ENCODE measurements around the gene PSMB2.

Gene PSMB2

GRCh38 chr1:35600593-35600992 lies 40.7 kb downstream of the PSMB2 start:
- H3K27ac Mint-ChIP-seq (ENCODE audit: low read depth) = peak overlapping the region; percentile 11
- peaks cover 13% of the 10 kb centered on the region for H3K4me1 Mint-ChIP-seq
- ATAC-seq (replicated peaks; ENCODE audit: extremely low read depth, poor library complexity, severe bottlenecking) (no peak), DNase-seq (ENCODE audit: low spot score in 2 of 2) (no peak)
- no peaks in the 10 kb centered on the region for H3K27me3 Mint-ChIP-seq
- H3K4me3 Mint-ChIP-seq = no peak overlapping the region
- no peaks in the 10 kb centered on the region for H3K9me3 Mint-ChIP-seq
- peaks cover 37% of the 10 kb centered on the region for H3K36me3 Mint-ChIP-seq (ENCODE audit: insufficient read depth)

DNA sequence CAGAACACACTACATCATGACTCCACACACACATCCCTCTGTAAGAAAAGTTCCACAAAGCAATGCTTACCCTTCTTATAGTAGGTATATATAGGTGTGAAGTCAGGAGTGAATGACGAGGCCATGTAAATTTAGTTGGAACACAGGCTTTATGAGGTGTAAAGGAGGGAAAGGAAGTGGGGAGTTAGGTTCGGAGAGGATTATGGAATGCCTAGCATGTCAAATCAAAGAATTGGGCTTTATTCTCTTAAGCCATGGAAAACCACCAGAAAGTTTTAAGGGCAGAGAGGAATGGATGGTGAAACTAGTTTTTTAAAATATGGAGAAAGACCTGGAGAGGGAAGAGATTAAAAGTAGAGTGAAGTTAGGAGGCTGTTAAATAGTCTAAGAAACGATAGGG lies 41.9 kb downstream of the PSMB2 start:
- H3K27me3 Mint-ChIP-seq = no peaks in the 10 kb centered on the region
- peaks cover 28% of the 10 kb centered on the region for H3K36me3 Mint-ChIP-seq (ENCODE audit: insufficient read depth)
- ATAC-seq (replicated peaks; ENCODE audit: extremely low read depth, poor library complexity, severe bottlenecking) = no peak
- H3K4me3 Mint-ChIP-seq = no peak overlapping the region
- no peak overlapping the region for H3K27ac Mint-ChIP-seq (ENCODE audit: low read depth)
- H3K9me3 Mint-ChIP-seq = no peaks in the 10 kb centered on the region
- no peak for DNase-seq (ENCODE audit: low spot score in 2 of 2)
- H3K4me1 Mint-ChIP-seq = peaks cover 8% of the 10 kb centered on the region

GRCh38 chr1:35598895-35599294 lies 42.4 kb downstream of the PSMB2 start:
- Mint-ChIP-seq H3K36me3 (ENCODE audit: insufficient read depth) (peaks cover 24% of the 10 kb centered on the region), H3K27ac (ENCODE audit: low read depth) (no peak overlapping the region), H3K9me3 (no peaks in the 10 kb centered on the region), H3K4me3 (no peak overlapping the region), H3K27me3 (no peaks in the 10 kb centered on the region), H3K4me1 (peaks cover 8% of the 10 kb centered on the region)
- no peak for ATAC-seq (replicated peaks; ENCODE audit: extremely low read depth, poor library complexity, severe bottlenecking)
- DNase-seq (ENCODE audit: low spot score in 2 of 2) = no peak

DNA sequence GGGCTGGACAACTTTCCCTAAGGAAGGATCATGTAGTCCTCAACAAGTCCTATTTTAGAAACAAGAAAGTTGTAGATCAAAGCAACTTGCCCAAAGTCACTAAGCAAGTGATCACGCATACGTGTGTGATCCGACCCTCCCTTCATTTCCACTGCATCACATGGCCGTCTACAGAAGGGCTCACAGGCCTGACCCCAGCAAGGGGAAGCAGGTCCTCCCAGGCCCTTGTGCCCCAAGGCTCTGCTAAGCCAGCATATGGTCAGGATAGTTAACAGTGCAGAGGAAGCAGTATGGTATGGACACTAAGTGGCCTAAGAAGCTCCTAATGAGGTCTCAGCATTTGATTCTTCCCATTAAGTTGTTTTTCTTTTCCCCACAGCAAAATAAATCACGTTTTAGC lies 43.5 kb downstream of the PSMB2 start:
- DNase-seq (ENCODE audit: low spot score in 2 of 2) (no peak), ATAC-seq (replicated peaks; ENCODE audit: extremely low read depth, poor library complexity, severe bottlenecking) (no peak)
- peaks cover 15% of the 10 kb centered on the region for H3K4me1 Mint-ChIP-seq
- H3K4me3 Mint-ChIP-seq = no peak overlapping the region
- H3K36me3 Mint-ChIP-seq (ENCODE audit: insufficient read depth) = peaks cover 16% of the 10 kb centered on the region
- H3K9me3 Mint-ChIP-seq = no peaks in the 10 kb centered on the region
- peak overlapping the region; percentile 23 for H3K27ac Mint-ChIP-seq (ENCODE audit: low read depth)
- H3K27me3 Mint-ChIP-seq = no peaks in the 10 kb centered on the region

GRCh38 chr1:35595684-35596083 lies 45.6 kb downstream of the PSMB2 start:
- peaks cover 19% of the 10 kb centered on the region for H3K4me1 Mint-ChIP-seq
- DNase-seq (ENCODE audit: low spot score in 2 of 2) (no peak), ATAC-seq (replicated peaks; ENCODE audit: extremely low read depth, poor library complexity, severe bottlenecking) (no peak)
- no peak overlapping the region for H3K4me3 Mint-ChIP-seq
- H3K36me3 Mint-ChIP-seq (ENCODE audit: insufficient read depth) = peaks cover 7% of the 10 kb centered on the region
- H3K27ac Mint-ChIP-seq (ENCODE audit: low read depth) = no peak overlapping the region
- H3K9me3 Mint-ChIP-seq = no peaks in the 10 kb centered on the region
- no peaks in the 10 kb centered on the region for H3K27me3 Mint-ChIP-seq

- Mint-ChIP-seq H3K9me3 (no peaks in the 10 kb centered on the region), H3K27ac (ENCODE audit: low read depth) (no peak overlapping the region), H3K27me3 (no peaks in the 10 kb centered on the region), H3K36me3 (ENCODE audit: insufficient read depth) (peaks cover 7% of the 10 kb centered on the region), H3K4me1 (peaks cover 29% of the 10 kb centered on the region), H3K4me3 (no peak overlapping the region)
- no peak for ATAC-seq (replicated peaks; ENCODE audit: extremely low read depth, poor library complexity, severe bottlenecking)
- DNase-seq (ENCODE audit: low spot score in 2 of 2) = no peak
Observed at GRCh38 chr1:35594005-35594760, 47.1 kb downstream of the PSMB2 start.

DNA sequence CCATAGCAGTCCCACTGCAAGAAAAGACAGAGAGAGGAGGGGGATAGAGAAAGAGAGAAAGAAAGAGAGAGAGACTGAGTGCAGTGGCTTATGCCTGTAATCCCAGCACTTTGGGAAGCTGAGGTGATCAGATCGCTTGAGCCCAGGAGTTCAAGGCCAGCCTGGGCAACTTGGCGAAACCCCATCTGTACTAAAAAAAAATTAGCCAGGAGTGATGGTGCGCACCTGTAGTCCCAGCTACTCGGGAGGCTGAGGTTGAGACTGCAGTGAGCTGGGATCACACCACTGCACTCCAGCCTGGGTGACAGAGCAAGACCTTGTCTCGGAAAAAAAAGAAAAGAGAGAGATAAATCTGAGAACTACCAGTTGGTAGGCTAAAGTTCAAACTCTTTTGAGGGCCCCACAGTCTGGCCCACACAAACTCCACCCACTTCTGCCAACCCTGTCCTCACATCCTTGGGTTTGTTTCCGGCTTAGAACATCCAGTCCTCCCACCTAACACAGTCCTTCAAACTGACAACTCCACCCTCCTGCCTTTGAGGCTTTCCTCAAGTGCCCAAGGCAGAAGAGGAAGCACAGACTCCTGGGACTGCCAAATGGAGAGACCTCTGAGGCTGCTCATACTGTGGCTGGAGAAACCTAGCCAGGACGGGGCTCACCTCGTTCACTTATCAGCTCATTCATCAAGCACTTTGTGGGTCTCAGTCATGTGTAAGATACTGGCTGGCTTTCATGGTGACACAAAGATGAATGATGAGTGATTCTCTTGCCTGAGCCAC lies 48.1 kb downstream of the PSMB2 start:
- H3K27ac Mint-ChIP-seq (ENCODE audit: low read depth) = peak overlapping the region; percentile 33
- peak; percentile 40 for ATAC-seq (replicated peaks; ENCODE audit: extremely low read depth, poor library complexity, severe bottlenecking)
- H3K9me3 Mint-ChIP-seq = no peaks in the 10 kb centered on the region
- peaks cover 5% of the 10 kb centered on the region for H3K36me3 Mint-ChIP-seq (ENCODE audit: insufficient read depth)
- DNase-seq (ENCODE audit: low spot score in 2 of 2) = no peak
- no peak overlapping the region for H3K4me3 Mint-ChIP-seq
- peaks cover 34% of the 10 kb centered on the region for H3K4me1 Mint-ChIP-seq
- H3K27me3 Mint-ChIP-seq = no peaks in the 10 kb centered on the region

DNA sequence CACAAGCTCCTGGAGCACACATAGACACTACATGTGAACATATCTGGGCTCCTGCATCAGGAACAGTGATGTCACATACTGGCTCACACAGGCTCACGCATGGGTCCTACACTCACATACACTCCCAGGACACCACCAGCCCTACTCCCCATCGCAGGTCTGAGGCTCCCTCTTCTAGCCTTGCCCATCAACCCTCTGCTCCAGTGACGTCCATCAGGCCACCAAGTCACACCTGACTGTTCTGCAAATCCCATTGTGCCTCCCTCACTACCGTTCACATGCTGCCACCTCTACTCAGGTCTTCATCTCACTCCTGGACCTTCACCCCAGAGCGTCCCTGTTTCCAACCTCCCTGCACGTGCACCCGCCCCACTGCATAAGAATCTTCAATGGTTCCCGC lies 50.1 kb downstream of the PSMB2 start:
- Mint-ChIP-seq H3K4me3 (no peak overlapping the region), H3K27me3 (no peaks in the 10 kb centered on the region), H3K9me3 (no peaks in the 10 kb centered on the region), H3K4me1 (peaks cover 31% of the 10 kb centered on the region), H3K27ac (ENCODE audit: low read depth) (no peak overlapping the region), H3K36me3 (ENCODE audit: insufficient read depth) (peaks cover 5% of the 10 kb centered on the region)
- ATAC-seq (replicated peaks; ENCODE audit: extremely low read depth, poor library complexity, severe bottlenecking) (no peak), DNase-seq (ENCODE audit: low spot score in 2 of 2) (no peak)

DNA sequence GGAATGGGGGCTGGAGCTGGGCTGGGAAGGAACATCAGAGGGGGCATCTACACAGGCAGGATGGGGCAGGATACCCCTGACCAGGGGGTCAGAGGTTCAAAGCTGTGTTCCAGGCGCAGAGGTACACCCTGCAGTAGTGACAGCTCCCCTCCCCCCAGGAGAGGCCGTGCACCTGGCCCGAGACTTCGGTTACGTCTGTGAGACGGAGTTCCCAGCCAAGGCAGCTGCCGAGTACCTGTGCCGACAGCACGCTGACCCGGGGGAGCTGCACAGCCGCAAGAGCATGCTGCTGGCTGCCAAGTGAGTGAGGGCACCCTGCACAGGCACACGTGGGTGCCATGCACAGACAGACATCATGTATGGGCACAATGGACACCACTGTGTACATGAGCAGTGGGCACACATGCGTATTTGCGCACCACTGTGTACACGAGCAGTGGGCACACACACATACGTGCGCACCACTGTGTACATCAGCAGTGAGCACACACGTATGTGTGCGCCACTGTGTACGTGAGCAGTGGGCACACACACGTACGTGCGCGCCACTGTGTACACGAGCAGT lies 50.8 kb downstream of the PSMB2 start:
- Mint-ChIP-seq H3K9me3 (no peaks in the 10 kb centered on the region), H3K4me3 (no peak overlapping the region), H3K27ac (ENCODE audit: low read depth) (no peak overlapping the region), H3K36me3 (ENCODE audit: insufficient read depth) (peaks cover 3% of the 10 kb centered on the region), H3K27me3 (no peaks in the 10 kb centered on the region), H3K4me1 (peaks cover 32% of the 10 kb centered on the region)
- DNase-seq (ENCODE audit: low spot score in 2 of 2) (no peak), ATAC-seq (replicated peaks; ENCODE audit: extremely low read depth, poor library complexity, severe bottlenecking) (no peak)

- Mint-ChIP-seq H3K4me3 (no peak overlapping the region), H3K36me3 (ENCODE audit: insufficient read depth) (peaks cover 3% of the 10 kb centered on the region), H3K27me3 (no peaks in the 10 kb centered on the region), H3K9me3 (no peaks in the 10 kb centered on the region), H3K27ac (ENCODE audit: low read depth) (peak overlapping the region; percentile 36), H3K4me1 (peaks cover 32% of the 10 kb centered on the region)
- no peak for ATAC-seq (replicated peaks; ENCODE audit: extremely low read depth, poor library complexity, severe bottlenecking)
- no peak for DNase-seq (ENCODE audit: low spot score in 2 of 2)
Observed at GRCh38 chr1:35589516-35590427, 51.6 kb downstream of the PSMB2 start.

DNA sequence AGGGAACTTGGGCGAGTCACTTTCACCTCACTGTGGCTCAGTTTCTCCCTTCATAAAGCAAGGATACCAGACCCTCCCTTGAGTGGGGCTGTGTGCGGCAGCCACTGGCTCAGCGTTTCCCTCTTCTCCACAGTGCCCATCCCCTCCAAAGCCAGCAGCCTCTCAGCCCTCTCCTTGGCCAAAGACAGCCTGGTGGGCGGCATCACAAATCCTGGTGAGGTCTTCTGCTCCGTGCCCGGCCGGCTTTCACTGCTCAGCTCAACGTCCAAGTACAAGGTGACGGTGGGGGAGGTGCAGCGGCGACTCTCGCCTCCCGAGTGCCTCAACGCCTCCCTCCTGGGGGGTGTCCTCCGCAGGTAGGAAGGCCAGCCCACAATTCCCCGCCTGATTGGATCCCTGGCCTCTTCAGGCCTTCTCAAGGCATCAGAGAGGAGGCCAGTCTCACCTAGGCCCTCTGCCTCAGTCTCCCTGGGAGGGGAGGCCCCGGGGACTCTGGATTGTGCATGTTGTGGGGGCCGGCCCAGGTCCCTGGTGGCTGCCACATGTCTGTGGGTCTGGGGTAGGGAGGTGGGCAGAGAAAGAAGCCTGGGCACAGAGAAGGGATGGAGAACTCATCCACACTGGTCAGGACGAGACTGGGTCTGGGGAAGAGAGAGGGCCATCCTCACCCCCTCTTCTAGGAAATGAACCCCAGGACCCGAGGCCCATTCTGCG lies 53.0 kb downstream of the PSMB2 start:
- no peak overlapping the region for H3K27ac Mint-ChIP-seq (ENCODE audit: low read depth)

GRCh38 chr1:35587736-35588135 lies 53.6 kb downstream of the PSMB2 start:
- no peaks in the 10 kb centered on the region for H3K27me3 Mint-ChIP-seq
- no peaks in the 10 kb centered on the region for H3K9me3 Mint-ChIP-seq
- no peak for ATAC-seq (replicated peaks; ENCODE audit: extremely low read depth, poor library complexity, severe bottlenecking)
- no peak overlapping the region for H3K4me3 Mint-ChIP-seq
- H3K36me3 Mint-ChIP-seq (ENCODE audit: insufficient read depth) = peaks cover 5% of the 10 kb centered on the region
- DNase-seq (ENCODE audit: low spot score in 2 of 2) = no peak
- H3K27ac Mint-ChIP-seq (ENCODE audit: low read depth) = no peak overlapping the region
- H3K4me1 Mint-ChIP-seq = peaks cover 23% of the 10 kb centered on the region

More for the DNA sequence above, 53.0 kb downstream of the PSMB2 start:
- peaks cover 28% of the 10 kb centered on the region for H3K4me1 Mint-ChIP-seq
- ATAC-seq (replicated peaks; ENCODE audit: extremely low read depth, poor library complexity, severe bottlenecking) = no peak
- no peaks in the 10 kb centered on the region for H3K27me3 Mint-ChIP-seq
- no peak for DNase-seq (ENCODE audit: low spot score in 2 of 2)
- no peaks in the 10 kb centered on the region for H3K9me3 Mint-ChIP-seq
- peaks cover 3% of the 10 kb centered on the region for H3K36me3 Mint-ChIP-seq (ENCODE audit: insufficient read depth)
- no peak overlapping the region for H3K4me3 Mint-ChIP-seq

All from central memory CD8-positive, alpha-beta T cell (primary cell).